ENCODE data around the gene C12orf60.

The C12orf60 gene

GRCh38 chr12:14834509-14834908, 31.0 kb downstream of the C12orf60 start:
- Histone ChIP-seq H3K9ac (ENCODE audit: low read length in 2 of 2) (no peak overlapping the region), H3K27ac (ENCODE audit: low read length) (no peak overlapping the region), H3K4me1 (ENCODE audit: control insufficient read depth, insufficient read depth, low read length) (no peaks in the 10 kb centered on the region), H3K27me3 (ENCODE audit: control insufficient read depth in 1 of 2, insufficient read depth in 2 of 2, low read length in 2 of 2) (no peaks in the 10 kb centered on the region), H3K36me3 (ENCODE audit: control insufficient read depth in 2 of 2, insufficient read depth in 2 of 2, low read length in 2 of 2) (no peaks in the 10 kb centered on the region), H3K9me3 (ENCODE audit: control insufficient read depth in 2 of 2, low read length in 2 of 2) (no peaks in the 10 kb centered on the region), H3K4me3 (ENCODE audit: low read length in 2 of 2) (no peak overlapping the region)

GRCh38 chr12:14836336-14837210, 33.1 kb downstream of the C12orf60 start:
- Histone ChIP-seq H3K27me3 (ENCODE audit: control insufficient read depth in 1 of 2, insufficient read depth in 2 of 2, low read length in 2 of 2) (no peaks in the 10 kb centered on the region), H3K4me1 (ENCODE audit: control insufficient read depth, insufficient read depth, low read length) (peaks cover 2% of the 10 kb centered on the region), H3K9ac (ENCODE audit: low read length in 2 of 2) (no peak overlapping the region), H3K4me3 (ENCODE audit: low read length in 2 of 2) (no peak overlapping the region), H3K36me3 (ENCODE audit: control insufficient read depth in 2 of 2, insufficient read depth in 2 of 2, low read length in 2 of 2) (no peaks in the 10 kb centered on the region), H3K9me3 (ENCODE audit: control insufficient read depth in 2 of 2, low read length in 2 of 2) (no peaks in the 10 kb centered on the region), H3K27ac (ENCODE audit: low read length) (no peak overlapping the region)

- H3K27ac ChIP-seq (ENCODE audit: low read length), result no peak overlapping the region
Observed at GRCh38 chr12:14839262-14839661, 35.8 kb downstream of the C12orf60 start.

GRCh38 chr12:14840616-14841015, 37.1 kb downstream of the C12orf60 start:
- no peaks in the 10 kb centered on the region for H3K27me3 ChIP-seq (ENCODE audit: control insufficient read depth in 1 of 2, insufficient read depth in 2 of 2, low read length in 2 of 2)
- H3K27ac ChIP-seq (ENCODE audit: low read length), result no peak overlapping the region
- no peaks in the 10 kb centered on the region for H3K36me3 ChIP-seq (ENCODE audit: control insufficient read depth in 2 of 2, insufficient read depth in 2 of 2, low read length in 2 of 2)
- no peak overlapping the region for H3K4me3 ChIP-seq (ENCODE audit: low read length in 2 of 2)
- H3K9ac ChIP-seq (ENCODE audit: low read length in 2 of 2), result no peak overlapping the region
- H3K9me3 ChIP-seq (ENCODE audit: control insufficient read depth in 2 of 2, low read length in 2 of 2), result no peaks in the 10 kb centered on the region
- H3K4me1 ChIP-seq (ENCODE audit: control insufficient read depth, insufficient read depth, low read length), result peaks cover 5% of the 10 kb centered on the region

More at GRCh38 chr12:14839262-14839661, 35.8 kb downstream of the C12orf60 start:
- Histone ChIP-seq H3K9me3 (ENCODE audit: control insufficient read depth in 2 of 2, low read length in 2 of 2) (no peaks in the 10 kb centered on the region), H3K36me3 (ENCODE audit: control insufficient read depth in 2 of 2, insufficient read depth in 2 of 2, low read length in 2 of 2) (no peaks in the 10 kb centered on the region), H3K4me1 (ENCODE audit: control insufficient read depth, insufficient read depth, low read length) (peaks cover 5% of the 10 kb centered on the region), H3K4me3 (ENCODE audit: low read length in 2 of 2) (no peak overlapping the region), H3K27me3 (ENCODE audit: control insufficient read depth in 1 of 2, insufficient read depth in 2 of 2, low read length in 2 of 2) (no peaks in the 10 kb centered on the region), H3K9ac (ENCODE audit: low read length in 2 of 2) (no peak overlapping the region)

- peak overlapping the region in 1 of 2 donors; percentile 10 for H3K4me3 ChIP-seq (ENCODE audit: low read length in 2 of 2)
- no peaks in the 10 kb centered on the region for H3K27me3 ChIP-seq (ENCODE audit: control insufficient read depth in 1 of 2, insufficient read depth in 2 of 2, low read length in 2 of 2)
- H3K4me1 ChIP-seq (ENCODE audit: control insufficient read depth, insufficient read depth, low read length), result peaks cover 5% of the 10 kb centered on the region
- no peaks in the 10 kb centered on the region for H3K36me3 ChIP-seq (ENCODE audit: control insufficient read depth in 2 of 2, insufficient read depth in 2 of 2, low read length in 2 of 2)
- no peak overlapping the region for H3K9ac ChIP-seq (ENCODE audit: low read length in 2 of 2)
- H3K27ac ChIP-seq (ENCODE audit: low read length), result no peak overlapping the region
- H3K9me3 ChIP-seq (ENCODE audit: control insufficient read depth in 2 of 2, low read length in 2 of 2), result no peaks in the 10 kb centered on the region
Observed at GRCh38 chr12:14841761-14842160, 38.3 kb downstream of the C12orf60 start.

GRCh38 chr12:14842315-14842714, 38.8 kb downstream of the C12orf60 start:
- H3K4me3 ChIP-seq (ENCODE audit: low read length in 2 of 2), result no peak overlapping the region
- no peak overlapping the region for H3K27ac ChIP-seq (ENCODE audit: low read length)
- no peaks in the 10 kb centered on the region for H3K27me3 ChIP-seq (ENCODE audit: control insufficient read depth in 1 of 2, insufficient read depth in 2 of 2, low read length in 2 of 2)
- no peaks in the 10 kb centered on the region for H3K9me3 ChIP-seq (ENCODE audit: control insufficient read depth in 2 of 2, low read length in 2 of 2)
- H3K4me1 ChIP-seq (ENCODE audit: control insufficient read depth, insufficient read depth, low read length), result peaks cover 5% of the 10 kb centered on the region
- no peak overlapping the region for H3K9ac ChIP-seq (ENCODE audit: low read length in 2 of 2)
- no peaks in the 10 kb centered on the region for H3K36me3 ChIP-seq (ENCODE audit: control insufficient read depth in 2 of 2, insufficient read depth in 2 of 2, low read length in 2 of 2)

- Histone ChIP-seq H3K4me1 (ENCODE audit: control insufficient read depth, insufficient read depth, low read length) (peaks cover 5% of the 10 kb centered on the region), H3K9ac (ENCODE audit: low read length in 2 of 2) (no peak within 1 kb of the TSS), H3K4me3 (ENCODE audit: low read length in 2 of 2) (no peak within 1 kb of the TSS), H3K36me3 (ENCODE audit: control insufficient read depth in 2 of 2, insufficient read depth in 2 of 2, low read length in 2 of 2) (no peaks in the 10 kb centered on the region), H3K9me3 (ENCODE audit: control insufficient read depth in 2 of 2, low read length in 2 of 2) (no peaks in the 10 kb centered on the region), H3K27me3 (ENCODE audit: control insufficient read depth in 1 of 2, insufficient read depth in 2 of 2, low read length in 2 of 2) (no peaks in the 10 kb centered on the region), H3K27ac (ENCODE audit: low read length) (peak within 1 kb of the TSS; percentile 4)
Observed at GRCh38 chr12:14843425-14843887, 40.0 kb downstream of the C12orf60 start, which contains the start of gene ART4. TSS of gene ART4 (minus strand) at chr12:14843526. CDS start at chr12:14843113, 413 bp downstream.

- Histone ChIP-seq H3K4me1 (ENCODE audit: control insufficient read depth, insufficient read depth, low read length) (peaks cover 5% of the 10 kb centered on the region), H3K36me3 (ENCODE audit: control insufficient read depth in 2 of 2, insufficient read depth in 2 of 2, low read length in 2 of 2) (no peaks in the 10 kb centered on the region), H3K9me3 (ENCODE audit: control insufficient read depth in 2 of 2, low read length in 2 of 2) (no peaks in the 10 kb centered on the region), H3K27ac (ENCODE audit: low read length) (no peak overlapping the region), H3K4me3 (ENCODE audit: low read length in 2 of 2) (no peak overlapping the region), H3K27me3 (ENCODE audit: control insufficient read depth in 1 of 2, insufficient read depth in 2 of 2, low read length in 2 of 2) (no peaks in the 10 kb centered on the region), H3K9ac (ENCODE audit: low read length in 2 of 2) (no peak overlapping the region)
Observed at GRCh38 chr12:14844401-14844800, 40.9 kb downstream of the C12orf60 start.

- H3K36me3 ChIP-seq (ENCODE audit: control insufficient read depth in 2 of 2, insufficient read depth in 2 of 2, low read length in 2 of 2), result no peaks in the 10 kb centered on the region
Observed at GRCh38 chr12:14845350-14845750, 41.9 kb downstream of the C12orf60 start.

GRCh38 chr12:14846042-14846587, 42.6 kb downstream of the C12orf60 start:
- Histone ChIP-seq H3K9ac (ENCODE audit: low read length in 2 of 2) (no peak overlapping the region), H3K27ac (ENCODE audit: low read length) (no peak overlapping the region), H3K4me1 (ENCODE audit: control insufficient read depth, insufficient read depth, low read length) (peaks cover 5% of the 10 kb centered on the region)

More at GRCh38 chr12:14845350-14845750, 41.9 kb downstream of the C12orf60 start:
- no peaks in the 10 kb centered on the region for H3K9me3 ChIP-seq (ENCODE audit: control insufficient read depth in 2 of 2, low read length in 2 of 2)
- H3K4me1 ChIP-seq (ENCODE audit: control insufficient read depth, insufficient read depth, low read length), result peaks cover 5% of the 10 kb centered on the region
- H3K27me3 ChIP-seq (ENCODE audit: control insufficient read depth in 1 of 2, insufficient read depth in 2 of 2, low read length in 2 of 2), result no peaks in the 10 kb centered on the region
- no peak overlapping the region for H3K4me3 ChIP-seq (ENCODE audit: low read length in 2 of 2)
- H3K9ac ChIP-seq (ENCODE audit: low read length in 2 of 2), result no peak overlapping the region
- no peak overlapping the region for H3K27ac ChIP-seq (ENCODE audit: low read length)

More at GRCh38 chr12:14846042-14846587, 42.6 kb downstream of the C12orf60 start:
- no peaks in the 10 kb centered on the region for H3K36me3 ChIP-seq (ENCODE audit: control insufficient read depth in 2 of 2, insufficient read depth in 2 of 2, low read length in 2 of 2)
- no peaks in the 10 kb centered on the region for H3K9me3 ChIP-seq (ENCODE audit: control insufficient read depth in 2 of 2, low read length in 2 of 2)
- no peaks in the 10 kb centered on the region for H3K27me3 ChIP-seq (ENCODE audit: control insufficient read depth in 1 of 2, insufficient read depth in 2 of 2, low read length in 2 of 2)
- H3K4me3 ChIP-seq (ENCODE audit: low read length in 2 of 2), result no peak overlapping the region
